ENCODE measurements around the gene GPX6. TPM values are rescaled to one million over a fixed set of nuclear protein-coding genes. Genes with fewer than 3 reads are reported as not detected.
"Not testable (repeated sequence)": the region's sequence is repeated elsewhere in the genome, so short reads cannot be mapped to it uniquely, and the experiment has no call there.

The GPX6 gene
- total and polyA plus RNA-seq, 10 donors: not detected

- peaks cover 0 to 41% (median 0%) of the 10 kb centered on the region in 7 donors for H3K27me3 ChIP-seq (replicated peaks in 1 of 7)
- H3K4me3 ChIP-seq: no peak overlapping the region
- TF ChIP-seq POLR2AphosphoS5 (IDR thresholded peaks at IDR 0.05) (no peak), POLR2A (IDR thresholded peaks at IDR 0.05) (no peak)
- TF ChIP-seq, protein P1, sequence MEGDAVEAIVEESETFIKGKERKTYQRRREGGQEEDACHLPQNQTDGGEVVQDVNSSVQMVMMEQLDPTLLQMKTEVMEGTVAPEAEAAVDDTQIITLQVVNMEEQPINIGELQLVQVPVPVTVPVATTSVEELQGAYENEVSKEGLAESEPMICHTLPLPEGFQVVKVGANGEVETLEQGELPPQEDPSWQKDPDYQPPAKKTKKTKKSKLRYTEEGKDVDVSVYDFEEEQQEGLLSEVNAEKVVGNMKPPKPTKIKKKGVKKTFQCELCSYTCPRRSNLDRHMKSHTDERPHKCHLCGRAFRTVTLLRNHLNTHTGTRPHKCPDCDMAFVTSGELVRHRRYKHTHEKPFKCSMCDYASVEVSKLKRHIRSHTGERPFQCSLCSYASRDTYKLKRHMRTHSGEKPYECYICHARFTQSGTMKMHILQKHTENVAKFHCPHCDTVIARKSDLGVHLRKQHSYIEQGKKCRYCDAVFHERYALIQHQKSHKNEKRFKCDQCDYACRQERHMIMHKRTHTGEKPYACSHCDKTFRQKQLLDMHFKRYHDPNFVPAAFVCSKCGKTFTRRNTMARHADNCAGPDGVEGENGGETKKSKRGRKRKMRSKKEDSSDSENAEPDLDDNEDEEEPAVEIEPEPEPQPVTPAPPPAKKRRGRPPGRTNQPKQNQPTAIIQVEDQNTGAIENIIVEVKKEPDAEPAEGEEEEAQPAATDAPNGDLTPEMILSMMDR (IDR thresholded peaks at IDR 0.05 in 8 of 11, conservative IDR thresholded peaks at IDR 0.05 in 3 of 11): no peak
- 39 to 58% (median 46%) methylated on average over 4 of the region's 4 CpGs for WGBS, 5 donors
- DNase-seq: no peak
- H3K9me3 ChIP-seq: peaks cover 0 to 11% (median 0%) of the 10 kb centered on the region in 8 donors
- no peak overlapping the region for H3K27ac ChIP-seq
- H3K4me1 ChIP-seq: no peaks in the 10 kb centered on the region
- H3K36me3 ChIP-seq: no peaks in the 10 kb centered on the region
- intact Hi-C loops (cut with DNase I; ENCODE audit: low total_unique reads): no loop called here
Observed at GRCh38 chr6:28506807-28507475, 8.7 kb downstream of the GPX6 start.

DNA sequence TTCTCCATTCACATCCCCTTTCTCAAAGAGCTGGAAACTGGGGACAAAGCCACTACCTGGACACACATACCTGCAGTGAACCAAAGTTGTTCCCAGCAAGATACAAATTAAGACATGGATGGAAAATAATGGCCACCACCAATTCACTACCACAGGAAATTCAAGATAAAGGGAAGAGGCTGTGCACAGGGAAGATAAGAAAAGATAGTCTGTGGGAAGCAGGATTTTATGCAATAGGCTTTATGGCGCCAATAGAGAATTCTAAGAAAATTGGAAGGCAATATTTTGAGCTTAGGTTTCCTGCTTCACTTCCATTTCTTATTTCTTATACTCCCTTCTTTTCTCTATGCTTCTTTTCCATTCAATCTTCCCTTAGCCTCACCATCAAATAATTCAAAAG is 9.9 kb downstream of the GPX6 start:
- WGBS, 5 donors: 69 to 88% (median 82%) methylated on average over 1 of the region's 1 CpG
- H3K27ac ChIP-seq: no peak overlapping the region
- no peak overlapping the region for H3K4me3 ChIP-seq
- peaks cover 0 to 32% (median 0%) of the 10 kb centered on the region in 7 donors for H3K27me3 ChIP-seq (replicated peaks in 1 of 7)
- H3K36me3 ChIP-seq: no peaks in the 10 kb centered on the region
- intact Hi-C loops (cut with DNase I; ENCODE audit: low total_unique reads): no loop called here
- no peaks in the 10 kb centered on the region for H3K4me1 ChIP-seq
- TF ChIP-seq POLR2AphosphoS5 (IDR thresholded peaks at IDR 0.05): no peak
- TF ChIP-seq POLR2A (IDR thresholded peaks at IDR 0.05): no peak
- no peak for DNase-seq
- peaks cover 0 to 5% (median 0%) of the 10 kb centered on the region in 8 donors for H3K9me3 ChIP-seq

DNA sequence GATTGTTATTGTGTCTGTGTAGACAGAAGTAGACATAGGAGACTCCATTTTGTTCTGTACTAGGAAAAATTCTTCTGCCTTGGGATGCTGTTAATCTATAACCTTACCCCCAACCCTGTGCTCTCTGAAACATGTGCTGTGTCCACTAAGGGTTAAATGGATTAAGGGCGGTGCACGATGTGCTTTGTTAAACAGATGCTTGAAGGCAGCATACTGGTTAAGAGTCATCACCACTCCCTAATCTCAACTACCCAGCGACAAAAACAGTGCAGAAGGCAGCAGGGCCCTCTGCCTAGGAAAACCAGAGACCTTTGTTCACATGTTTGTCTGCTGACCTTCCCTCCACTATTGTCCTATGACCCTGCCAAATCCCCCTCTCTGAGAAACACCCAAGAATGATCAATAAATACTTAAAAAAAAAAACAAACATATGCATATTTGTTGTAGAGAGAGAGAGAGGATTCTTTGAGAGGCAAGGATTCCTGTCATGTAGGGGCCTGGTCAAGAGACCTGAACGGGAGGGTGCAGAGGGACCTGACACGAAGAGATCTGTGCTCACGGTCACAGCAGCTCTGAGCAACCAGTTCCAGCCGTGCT is 12.8 kb downstream of the GPX6 start:
- H3K27ac ChIP-seq; H3K4me1 ChIP-seq; H3K4me3 ChIP-seq; DNase-seq; H3K36me3 ChIP-seq; intact Hi-C loops (cut with DNase I; ENCODE audit: low total_unique reads); H3K9me3 ChIP-seq: not testable (repeated sequence)
- WGBS, 5 donors: 75 to 87% (median 78%) methylated on average over 6 to 7 of the region's 7 CpGs
- peaks cover 0 to 40% (median 0%) of the 10 kb centered on the region in 7 donors for H3K27me3 ChIP-seq (replicated peaks in 1 of 7)

GRCh38 chr6:28502136-28502535 is 13.5 kb downstream of the GPX6 start:
- H3K27ac ChIP-seq; DNase-seq; H3K9me3 ChIP-seq; H3K4me1 ChIP-seq; H3K36me3 ChIP-seq; intact Hi-C loops (cut with DNase I; ENCODE audit: low total_unique reads); H3K4me3 ChIP-seq: not testable (repeated sequence)
- 91 to 98% (median 94%) methylated on average over 19 to 35 of the region's 35 CpGs for WGBS, 5 donors
- peaks cover 0 to 34% (median 0%) of the 10 kb centered on the region in 7 donors for H3K27me3 ChIP-seq (replicated peaks in 1 of 7)

DNA sequence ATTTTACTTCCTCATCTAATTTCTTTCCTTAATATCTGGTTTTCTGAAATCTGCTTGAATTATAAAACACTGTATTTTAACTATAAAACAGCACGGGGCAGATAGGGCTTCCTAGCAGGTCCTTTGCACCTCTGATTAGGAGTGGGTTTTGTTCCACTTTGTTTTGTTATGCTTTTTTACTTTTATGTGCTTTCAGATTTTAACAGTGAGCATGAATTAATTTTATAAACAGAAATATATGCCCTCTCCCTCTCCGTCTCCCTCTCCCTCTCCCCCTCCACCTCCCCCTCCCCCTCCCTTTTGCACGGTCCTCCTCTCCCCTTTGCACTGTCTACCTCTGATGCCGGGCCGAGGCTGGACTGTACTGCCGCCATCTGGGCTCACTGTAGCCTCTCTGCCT is 14.3 kb downstream of the GPX6 start:
- Histone ChIP-seq H3K9me3 (peaks cover 0 to 5% (median 0%) of the 10 kb centered on the region in 8 donors), H3K27me3 (replicated peaks in 1 of 7) (peaks cover 0 to 38% (median 0%) of the 10 kb centered on the region in 7 donors), H3K27ac (no peak overlapping the region), H3K4me1 (no peaks in the 10 kb centered on the region), H3K4me3 (no peak overlapping the region), H3K36me3 (no peaks in the 10 kb centered on the region)
- TF ChIP-seq POLR2AphosphoS5 (IDR thresholded peaks at IDR 0.05): no peak
- TF ChIP-seq POLR2A (IDR thresholded peaks at IDR 0.05): no peak
- TF ChIP-seq, protein P1 (IDR thresholded peaks at IDR 0.05 in 8 of 11, conservative IDR thresholded peaks at IDR 0.05 in 3 of 11): no peak
- no peak for DNase-seq
- intact Hi-C loops (cut with DNase I; ENCODE audit: low total_unique reads): no loop called here
- 82 to 93% (median 87%) methylated on average over 6 of the region's 6 CpGs for WGBS, 5 donors

Measured in spleen (tissue), 11 donors.